Urothelium cell line (cell line): ENCODE data around the gene NFAT5.

Source experiments
- DNase-seq: peaks from one replicate; pipeline ENCODE4 v3.0.0; 2011; ENCODE audit warnings: low spot score, mixed read lengths
- FAIRE-seq: peaks from 2 replicates; lab custom pipeline; 2011; peaks lifted over from hg19 to GRCh38; lab: Jason Lieb, UNC

The NFAT5 gene

DNA sequence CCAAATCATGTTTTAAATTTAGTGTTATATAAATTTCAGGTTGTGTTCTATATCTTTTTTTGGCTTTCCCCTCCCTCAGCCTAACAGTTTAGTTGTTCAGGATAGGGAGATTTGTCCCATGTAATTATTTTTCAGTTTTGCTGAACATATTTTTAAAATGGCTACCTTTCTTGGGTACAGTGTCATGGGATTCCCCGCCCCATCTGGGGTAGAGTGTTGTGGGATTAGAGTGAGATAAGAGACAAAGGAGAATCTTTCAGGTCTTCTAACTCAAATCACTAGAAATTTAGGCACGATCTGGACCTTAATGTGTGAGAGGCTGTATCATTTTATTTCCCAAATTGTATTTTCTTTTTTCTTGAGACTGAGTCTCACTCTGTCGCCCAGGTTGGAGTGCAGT is 24.8 kb downstream of the NFAT5 start:
- FAIRE-seq (no peak), DNase-seq (no peak)

DNA sequence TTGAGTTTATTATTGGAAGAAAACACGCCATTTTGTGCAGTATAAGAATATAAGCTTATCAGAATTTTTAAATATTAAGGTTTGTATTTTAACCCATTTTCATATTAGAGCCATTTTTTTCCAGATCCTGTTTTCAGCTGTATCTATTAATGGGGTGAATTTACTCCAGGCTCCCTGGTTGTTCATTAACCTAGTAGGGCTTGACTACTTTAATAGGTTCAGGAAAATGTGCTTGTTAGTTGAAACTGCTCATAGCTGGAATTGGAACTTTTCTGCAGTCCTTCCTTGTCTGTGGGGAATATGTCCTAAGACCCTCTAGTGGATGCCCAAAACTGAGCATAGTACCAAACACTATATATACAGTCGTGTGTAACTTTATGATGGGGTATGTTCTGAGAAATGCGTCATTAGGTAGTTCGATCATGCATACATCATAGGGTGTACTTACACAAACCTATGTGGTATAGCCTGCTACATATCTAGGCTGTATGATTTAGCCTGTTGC is 28.0 kb downstream of the NFAT5 start:
- FAIRE-seq (no peak), DNase-seq (no peak)

- FAIRE-seq (no peak), DNase-seq (no peak)
These were observed 29.6 kb downstream of the NFAT5 start for GRCh38 chr16:69595127-69596036.

- DNase-seq (no peak), FAIRE-seq (no peak)
These were observed 31.0 kb downstream of the NFAT5 start for GRCh38 chr16:69596801-69597200.

DNA sequence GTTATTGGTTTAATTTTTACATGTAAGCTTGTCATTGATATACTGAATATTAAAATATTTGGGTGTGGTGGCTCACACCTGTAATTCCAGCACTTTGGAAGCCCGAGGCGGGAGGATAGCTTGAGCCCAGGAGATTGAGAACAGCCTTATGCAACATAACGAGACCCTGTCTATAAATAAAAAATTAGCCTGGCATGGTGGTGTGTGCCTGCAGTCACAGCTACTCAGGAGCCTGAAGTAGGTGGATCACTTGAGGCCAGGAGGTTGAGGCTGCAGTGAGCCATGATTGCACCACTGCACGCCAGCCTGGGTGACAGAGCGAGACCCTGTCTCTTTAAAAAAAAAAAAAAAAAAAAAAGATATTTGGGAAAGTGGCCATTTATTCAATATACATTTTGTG is 32.3 kb downstream of the NFAT5 start:
- FAIRE-seq (no peak), DNase-seq (no peak)

DNA sequence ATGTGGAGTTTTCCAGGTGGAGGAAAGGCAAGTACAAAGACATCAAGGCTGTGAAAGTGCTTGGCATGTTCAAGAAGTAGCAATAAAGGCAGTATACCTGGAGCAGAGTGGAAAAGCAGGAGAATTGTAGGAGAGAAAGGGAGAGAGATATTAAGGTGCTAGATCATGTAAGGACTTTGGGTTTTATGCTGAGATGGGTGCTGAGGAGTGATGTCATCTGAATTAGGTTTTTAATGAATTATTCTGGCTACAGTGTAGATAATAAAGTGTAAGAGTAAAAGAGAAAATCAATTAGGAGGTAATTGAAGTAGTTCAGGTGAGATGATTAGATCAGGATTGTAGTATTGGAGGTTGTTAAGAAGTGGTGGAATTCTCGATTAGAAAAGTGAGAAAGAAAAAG is 34.0 kb downstream of the NFAT5 start:
- FAIRE-seq = no peak
- no peak for DNase-seq

DNA sequence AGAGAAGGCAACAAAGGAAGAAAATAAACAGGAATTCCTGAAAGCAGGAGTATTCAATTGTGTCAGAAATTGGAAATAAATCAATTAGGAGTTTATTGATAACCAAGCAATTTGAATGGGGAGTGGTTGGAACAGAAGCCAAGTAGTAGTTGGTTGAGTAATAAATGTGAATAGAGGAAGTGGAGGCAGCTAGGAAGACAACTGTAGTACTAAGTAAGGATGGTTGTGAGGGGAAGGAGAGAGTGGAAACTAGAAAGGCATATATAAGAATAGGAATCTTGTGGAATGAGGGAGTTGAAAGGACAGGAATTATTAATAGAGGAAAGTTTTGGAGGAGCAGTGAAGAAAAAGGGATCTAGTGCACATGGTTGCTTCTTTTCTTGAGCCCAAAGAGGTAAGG is 34.4 kb downstream of the NFAT5 start:
- DNase-seq (no peak), FAIRE-seq (no peak)

DNA sequence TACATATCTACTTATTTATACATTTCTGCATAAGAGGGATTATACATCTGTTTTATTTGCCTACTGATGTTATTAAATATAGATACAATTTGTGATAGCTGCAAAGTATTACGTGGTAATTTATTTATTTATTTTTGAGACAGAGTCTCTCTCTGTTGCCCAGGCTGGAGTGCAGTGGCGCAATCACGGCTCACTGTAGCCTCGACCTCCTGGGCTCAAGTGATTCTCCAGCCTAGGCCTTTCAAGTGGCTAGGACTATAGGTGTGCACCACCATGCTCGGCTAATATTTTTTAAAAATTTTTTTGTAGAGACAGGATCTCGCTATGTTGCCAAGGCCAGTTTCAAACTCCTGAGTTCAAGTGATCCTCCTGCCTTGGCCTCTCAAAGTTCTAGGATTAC is 35.5 kb downstream of the NFAT5 start:
- DNase-seq = no peak
- FAIRE-seq = no peak

DNA sequence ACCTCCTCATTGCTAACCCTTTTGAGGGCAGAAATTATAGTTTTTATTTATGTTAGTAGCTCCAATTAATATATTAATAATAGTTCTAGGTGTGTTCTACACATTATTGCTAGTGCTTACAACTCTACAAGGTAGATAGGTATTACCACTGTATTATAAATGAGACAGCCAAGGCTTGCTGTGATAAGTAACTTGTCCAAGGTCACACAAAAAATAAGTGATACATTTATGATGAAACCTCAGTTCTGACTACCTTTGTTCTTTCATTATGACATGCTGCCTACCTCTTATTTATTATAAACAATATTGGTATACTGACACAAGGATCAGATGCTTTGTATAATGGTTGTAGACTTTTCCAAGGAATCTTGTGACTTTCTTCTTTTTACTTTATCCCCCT is 41.2 kb downstream of the NFAT5 start:
- no peak for FAIRE-seq

DNA sequence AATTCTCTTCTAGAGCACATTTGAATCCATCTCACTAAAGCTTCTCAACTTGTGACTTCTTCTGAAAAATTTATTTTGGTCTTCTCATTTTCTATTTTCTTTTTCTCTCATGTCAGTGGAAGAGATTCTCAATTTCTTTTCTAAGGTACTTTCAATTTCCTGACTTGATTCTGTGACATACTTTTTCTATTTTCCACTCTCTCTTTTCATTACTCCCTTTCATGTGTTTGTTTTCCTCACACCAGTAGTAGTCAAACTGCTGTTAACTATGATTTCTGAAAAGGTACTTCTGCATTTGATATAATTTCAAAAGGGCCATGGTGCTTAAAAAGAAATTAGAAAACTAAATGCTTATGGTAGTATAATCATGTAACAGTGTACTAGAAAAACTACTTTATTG is 41.9 kb downstream of the NFAT5 start:
- FAIRE-seq = no peak
- no peak for DNase-seq

More for the DNA sequence above, 41.2 kb downstream of the NFAT5 start:
- DNase-seq = no peak

GRCh38 chr16:69610356-69610755 is 44.6 kb downstream of the NFAT5 start:
- FAIRE-seq (no peak), DNase-seq (no peak)

- DNase-seq (no peak), FAIRE-seq (no peak)
These were observed 45.4 kb downstream of the NFAT5 start for GRCh38 chr16:69611103-69611640.

- DNase-seq = no peak
These were observed 47.8 kb downstream of the NFAT5 start for GRCh38 chr16:69613378-69614154.

GRCh38 chr16:69615528-69615927 is 49.8 kb downstream of the NFAT5 start:
- FAIRE-seq = no peak
- no peak for DNase-seq

More at GRCh38 chr16:69613378-69614154, 47.8 kb downstream of the NFAT5 start:
- no peak for FAIRE-seq

DNA sequence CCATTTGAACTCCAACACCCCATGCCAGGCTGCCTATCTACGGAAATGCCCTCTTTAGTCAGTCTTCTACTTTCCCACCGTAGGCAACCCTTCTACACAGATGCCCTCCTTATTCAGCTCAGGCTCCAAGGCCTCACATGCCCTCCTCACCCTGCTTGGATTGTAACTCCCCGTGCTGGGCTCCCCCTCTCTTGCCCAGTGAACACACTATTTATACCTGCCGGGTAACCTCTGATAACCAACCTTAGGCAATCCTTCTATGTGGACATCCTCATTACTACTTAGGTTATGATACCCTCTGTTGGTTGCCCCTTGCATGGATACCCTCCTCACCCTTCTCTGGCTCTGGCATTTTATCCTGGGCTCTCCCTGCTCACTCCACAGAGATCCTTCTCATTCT is 50.3 kb downstream of the NFAT5 start:
- no peak for DNase-seq
- FAIRE-seq = no peak

- DNase-seq (no peak), FAIRE-seq (no peak)
These were observed 52.5 kb downstream of the NFAT5 start for GRCh38 chr16:69618307-69618706.

DNA sequence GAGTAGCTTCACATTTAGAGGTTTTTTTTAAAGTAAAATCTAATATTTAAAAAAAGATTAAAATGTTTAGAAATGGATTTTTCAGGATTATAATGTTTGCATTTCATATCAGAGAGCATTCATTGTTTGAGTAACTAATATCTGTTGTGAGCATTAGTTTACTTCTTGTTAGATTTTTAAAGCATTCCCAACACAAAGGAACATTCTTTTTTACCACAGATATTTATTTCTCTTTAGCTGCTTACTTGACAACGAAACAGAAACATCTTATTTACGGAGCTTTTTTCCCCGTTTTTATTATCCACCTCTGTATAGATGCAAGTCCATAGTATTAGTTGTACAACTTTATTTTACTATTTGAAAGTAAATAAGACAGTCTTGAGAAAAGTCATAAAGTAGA is 53.0 kb downstream of the NFAT5 start:
- FAIRE-seq (no peak), DNase-seq (no peak)

DNA sequence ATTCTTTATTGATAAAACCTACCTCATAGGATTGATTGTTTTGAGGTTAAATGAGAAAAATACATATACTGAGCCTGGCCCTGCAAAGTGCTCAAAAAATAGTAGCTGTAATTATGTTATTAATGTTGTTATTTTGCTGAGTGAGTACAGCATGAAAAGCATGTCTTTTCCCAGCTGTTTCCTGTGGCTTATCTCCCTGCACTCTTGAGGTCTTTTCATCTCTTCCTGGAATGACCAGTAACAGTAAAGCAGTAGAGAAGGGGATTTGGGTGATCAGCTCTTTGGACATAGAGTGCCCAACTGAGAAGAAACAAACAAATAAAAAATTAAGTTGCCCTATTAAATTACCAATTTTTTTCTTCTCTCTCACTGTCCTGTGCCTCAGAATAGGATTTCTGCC is 53.7 kb downstream of the NFAT5 start:
- FAIRE-seq = no peak
- DNase-seq = no peak

GRCh38 chr16:69620573-69620972 is 54.8 kb downstream of the NFAT5 start:
- DNase-seq (no peak), FAIRE-seq (no peak)

GRCh38 chr16:69621225-69621624 is 55.5 kb downstream of the NFAT5 start:
- DNase-seq (no peak), FAIRE-seq (no peak)

GRCh38 chr16:69626256-69626655 is 60.5 kb downstream of the NFAT5 start:
- DNase-seq (no peak), FAIRE-seq (no peak)

GRCh38 chr16:69632828-69633227 is 67.1 kb downstream of the NFAT5 start:
- FAIRE-seq (no peak), DNase-seq (no peak)
